IMR-90 (cell line): ENCODE results near the gene DOCK9. TPM values are rescaled to one million over a fixed set of nuclear protein-coding genes. Genes with fewer than 3 reads are reported as not detected.

ENCODE experiments used
- ATAC-seq: fragments of 200-7000 bp; cut with Tn5 transposase; 2 replicates; pipeline ENCODE4 v1.9.1; 2020; ENCODE audit warnings: low read depth, mild to moderate bottlenecking, moderate library complexity
- BruUV-seq: library from RNA; stranded (reverse); fragments of 400-500 nt; replicated peaks from 2 replicates; lab custom pipeline; 2021; lab: Mats Ljungman, UMichigan
- CTCF ChIA-PET: fragments of 300-600 bp; formaldehyde crosslinking; extraction: SDS; loops from one replicate; lab custom pipeline; 2021; ENCODE audit warnings: antibody characterized with exemption; lab: Yijun Ruan, JAX
- POLR2A ChIA-PET: fragments of 300-600 bp; sonication (Branson Sonifier 250); formaldehyde crosslinking; loops from one replicate; lab custom pipeline; 2022; ENCODE audit warnings: antibody characterized with exemption; ENCODE audit not compliant: unreplicated experiment; lab: Charles Lee
- DNase-seq: peaks from one replicate; pipeline ENCODE4 v3.0.0; 2013
- H2AFZ ChIP-seq: replicated peaks from 2 replicates; pipeline ENCODE3; 2013; ENCODE audit warnings: low read length, mild to moderate bottlenecking; ENCODE audit not compliant: poor library complexity
- H2AK5ac ChIP-seq: 2 replicates; pipeline ENCODE4 v1.6.1; 2013; ENCODE audit warnings: low read depth, low read length, inconsistent platforms
- H2AK9ac ChIP-seq: replicated peaks from 2 replicates; pipeline ENCODE3; 2013; ENCODE audit warnings: mild to moderate bottlenecking, low read depth, low read length, moderate library complexity; ENCODE audit not compliant: poor library complexity
- H2BK120ac ChIP-seq: 2 replicates; pipeline ENCODE4 v1.6.1; 2013; ENCODE audit warnings: low read depth, low read length, inconsistent platforms
- H2BK15ac ChIP-seq: 3 replicates; pipeline ENCODE4 v1.6.1; 2013; ENCODE audit warnings: low read depth, low read length, inconsistent platforms
- H2BK20ac ChIP-seq: 2 replicates; pipeline ENCODE4 v1.6.1; 2013; ENCODE audit warnings: low read depth, mild to moderate bottlenecking, inconsistent platforms, low read length, moderate library complexity
- H2BK5ac ChIP-seq: 2 replicates; pipeline ENCODE4 v1.6.1; 2013; ENCODE audit warnings: mild to moderate bottlenecking, low read depth, low read length, inconsistent platforms; ENCODE audit not compliant: poor library complexity, severe bottlenecking
- H3K14ac ChIP-seq: replicated peaks from 2 replicates; pipeline ENCODE4 v1.6.1; 2013; ENCODE audit warnings: low read depth, low read length, inconsistent platforms
- H3K18ac ChIP-seq: 2 replicates; pipeline ENCODE4 v1.6.1; 2013; ENCODE audit warnings: low read depth, low read length, control low read depth
- H3K23ac ChIP-seq: 2 replicates; pipeline ENCODE4 v1.6.1; 2013; ENCODE audit warnings: low read depth, low read length, inconsistent platforms
- H3K27ac ChIP-seq: 2 replicates; pipeline ENCODE4 v1.5.1; 2013; ENCODE audit warnings: mild to moderate bottlenecking, control low read depth, low read length; ENCODE audit not compliant: insufficient read depth
- H3K27me3 ChIP-seq: 2 replicates; pipeline ENCODE4 v1.6.1; 2013; ENCODE audit warnings: low read length; ENCODE audit not compliant: control insufficient read depth, insufficient read depth
- H3K36me3 ChIP-seq: 2 replicates; pipeline ENCODE4 v1.6.1; 2013; ENCODE audit warnings: low read length, mixed read lengths; ENCODE audit not compliant: control insufficient read depth, insufficient read depth
- H3K4ac ChIP-seq: 2 replicates; pipeline ENCODE4 v1.6.1; 2013; ENCODE audit warnings: low read depth, low read length, inconsistent platforms
- H3K4me1 ChIP-seq: 2 replicates; pipeline ENCODE4 v1.6.1; 2013; ENCODE audit warnings: low read length, mixed read lengths; ENCODE audit not compliant: control insufficient read depth, insufficient read depth
- H3K4me2 ChIP-seq: 2 replicates; pipeline ENCODE4 v1.6.1; 2013; ENCODE audit warnings: low read depth, mild to moderate bottlenecking, control low read depth, low read length, moderate library complexity
- H3K4me3 ChIP-seq: 2 replicates; pipeline ENCODE4 v1.5.1; 2013; ENCODE audit warnings: low read depth, mild to moderate bottlenecking, control low read depth, low read length, moderate library complexity; ENCODE audit not compliant: insufficient read depth
- H3K56ac ChIP-seq: 2 replicates; pipeline ENCODE4 v1.6.1; 2013; ENCODE audit warnings: low read length, inconsistent platforms; ENCODE audit not compliant: insufficient read depth; ENCODE audit errors: extremely low read depth
- H3K79me1 ChIP-seq, 2 experiments: 2 replicates each; pipeline ENCODE4 v1.6.1; 2013; ENCODE audit warnings: low read length in 2 of 2, inconsistent platforms in 1 of 2, low read depth in 1 of 2
- H3K9ac ChIP-seq: 2 replicates; pipeline ENCODE4 v1.6.1; 2013; ENCODE audit warnings: low read depth, low read length, control low read depth
- H3K9me1 ChIP-seq: 2 replicates; pipeline ENCODE4 v1.6.1; 2013; ENCODE audit warnings: low read length, inconsistent platforms; ENCODE audit not compliant: insufficient read depth
- H3K9me3 ChIP-seq: 2 replicates; pipeline ENCODE4 v1.6.1; 2013; ENCODE audit warnings: low read length; ENCODE audit not compliant: control insufficient read depth, insufficient read depth
- H4K20me1 ChIP-seq: 2 replicates; pipeline ENCODE4 v1.6.1; 2013; ENCODE audit warnings: low read length, inconsistent platforms; ENCODE audit not compliant: insufficient read depth
- H4K5ac ChIP-seq: 2 replicates; pipeline ENCODE4 v1.6.1; 2013; ENCODE audit warnings: mild to moderate bottlenecking, low read depth, low read length, control low read depth
- H4K8ac ChIP-seq, 2 experiments: 2 replicates each; pipeline ENCODE4 v1.6.1; 2013; ENCODE audit warnings: low read depth in 2 of 2, low read length in 2 of 2, control low read depth in 1 of 2, inconsistent platforms in 1 of 2
- H4K91ac ChIP-seq: 2 replicates; pipeline ENCODE4 v1.6.1; 2013; ENCODE audit warnings: low read depth, low read length, inconsistent platforms; ENCODE audit not compliant: insufficient read depth
- BHLHE40 ChIP-seq: fragments of 150-350 bp; IDR thresholded peaks from 2 replicates; pipeline ENCODE4 v1.6.1; 2016; ENCODE audit warnings: mild to moderate bottlenecking, low read depth, low read length
- CEBPB ChIP-seq: IDR thresholded peaks from 2 replicates; pipeline ENCODE4 v1.6.1; 2012; ENCODE audit warnings: low read depth, low read length, improper control_type of control experiment
- CHD1 ChIP-seq: IDR thresholded peaks from 2 replicates; pipeline ENCODE4 v1.6.1; 2012; ENCODE audit warnings: low read depth, low read length, improper control_type of control experiment
- CTCF ChIP-seq: conservative IDR thresholded peaks from 2 replicates; pipeline ENCODE4 v1.5.1; 2012; ENCODE audit warnings: mild to moderate bottlenecking, low read depth, low read length, improper control_type of control experiment
- ELK1 ChIP-seq: fragments of 150-350 bp; IDR thresholded peaks from 2 replicates; pipeline ENCODE4 v1.6.1; 2016; ENCODE audit warnings: low read depth, mild to moderate bottlenecking, low read length, moderate library complexity, borderline replicate concordance
- FOS ChIP-seq: fragments of 150-350 bp; IDR thresholded peaks from 2 replicates; pipeline ENCODE4 v1.6.1; 2016; ENCODE audit warnings: low read depth, low read length
- MAFK ChIP-seq: IDR thresholded peaks from 2 replicates; pipeline ENCODE4 v1.6.1; 2012; ENCODE audit warnings: low read depth, low read length, improper control_type of control experiment
- MAZ ChIP-seq: IDR thresholded peaks from 2 replicates; pipeline ENCODE4 v1.6.1; 2012; ENCODE audit warnings: low read depth, mild to moderate bottlenecking, low read length, improper control_type of control experiment, moderate library complexity, borderline replicate concordance
- MXI1 ChIP-seq: IDR thresholded peaks from 2 replicates; pipeline ENCODE4 v1.6.1; 2012; ENCODE audit warnings: low read depth, mild to moderate bottlenecking, low read length, moderate library complexity, borderline replicate concordance
- NFE2L2 ChIP-seq: fragments of 150-350 bp; IDR thresholded peaks from 2 replicates; pipeline ENCODE4 v1.6.1; 2016; ENCODE audit warnings: low read depth, mild to moderate bottlenecking, low read length
- POLR2A ChIP-seq: IDR thresholded peaks from 2 replicates; pipeline ENCODE4 v1.6.1; 2012; ENCODE audit warnings: mild to moderate bottlenecking, low read depth, low read length
- RAD21 ChIP-seq: IDR thresholded peaks from 2 replicates; pipeline ENCODE4 v1.6.1; 2012; ENCODE audit warnings: low read length, improper control_type of control experiment
- RCOR1 ChIP-seq: IDR thresholded peaks from 2 replicates; pipeline ENCODE4 v1.6.1; 2012; ENCODE audit warnings: mild to moderate bottlenecking, low read length, improper control_type of control experiment; ENCODE audit not compliant: insufficient replicate concordance
- RFX5 ChIP-seq: IDR thresholded peaks from 2 replicates; pipeline ENCODE4 v1.8.0; 2012; ENCODE audit warnings: low read depth, mild to moderate bottlenecking, low read length, moderate library complexity
- SMC3 ChIP-seq: fragments of 150-350 bp; IDR thresholded peaks from 2 replicates; pipeline ENCODE4 v1.6.1; 2016; ENCODE audit warnings: low read depth, mild to moderate bottlenecking, antibody characterized with exemption, low read length, moderate library complexity
- USF2 ChIP-seq: fragments of 150-350 bp; IDR thresholded peaks from 2 replicates; pipeline ENCODE4 v1.6.1; 2017; ENCODE audit warnings: mild to moderate bottlenecking, antibody characterized with exemption, low read length, low read depth
- WGBS, 2 experiments: methylation state at CpG; one replicate each; pipeline versions ENCODE4 v1.1.5 to v1.1.7; 2013; ENCODE audit warnings: missing lambda C conversion rate in 2 of 2; ENCODE audit not compliant: insufficient read length in 1 of 2; ENCODE audit errors: extremely low coverage in 2 of 2; 5-methylcytosine and 5-hydroxymethylcytosine counted together
- dilution Hi-C: fragments of 300-500 bp; cut with HindIII; formaldehyde crosslinking; loops from one replicate; pipeline ENCODE4 v1.14.3; 2018; ENCODE audit warnings: low sequenced_read_pairs; ENCODE audit not compliant: unreplicated experiment
- in situ Hi-C: fragments of 300-500 bp; cut with MboI; formaldehyde crosslinking; loops from 3 replicates; pipeline ENCODE4 v1.14.3; 2019; ENCODE audit warnings: low sequenced_read_pairs, inconsistent platforms, mixed read lengths
- intact Hi-C: fragments of 100-400 bp; cut with micrococcal nuclease; formaldehyde crosslinking; loops from 2 replicates; pipeline ENCODE4 v1.10.0; 2022
- polyA plus RNA-seq, 3 experiments: library from polyadenylated mRNA; depleted of rRNA; stranded (reverse); fragments of >200 nt; gene quantifications; 2 replicates each; pipeline ENCODE4 v1.2.3, GENCODE V29; 2012; ENCODE audit warnings: low replicate concordance in 1 of 3
- total RNA-seq: library from RNA; depleted of rRNA; stranded (reverse); fragments of >200 nt; gene quantifications from 2 replicates; pipeline ENCODE4 v1.2.3, GENCODE V29; 2012

Gene DOCK9
- total and polyA plus RNA-seq, 2 of the 4 experiments (the other 2 are of a cell fraction) = 4.8 to 7.2 TPM

GRCh38 chr13:98979012-98979660, 1.3 kb upstream of the DOCK9 start:
- CTCF ChIA-PET = interaction anchor here (1.0 to 1.3 kb wide), 2 partner anchors 26 to 55 kb away, joined by 3 read pairs; no protein-coding TSS in a partner anchor
- intact Hi-C loops = no loop called here

More at GRCh38 chr13:98979012-98979660, 1.3 kb upstream of the DOCK9 start:
- Histone ChIP-seq H3K9me3 (no peaks in the 10 kb centered on the region), H3K4me2 (no peak overlapping the region), H2AFZ (no peak overlapping the region), H3K14ac (no peak overlapping the region), H4K20me1 (peaks cover 8% of the 10 kb centered on the region; the same call in 1 of the 2 replicates), H3K4me3 (no peak overlapping the region), H2BK120ac (no peak overlapping the region), H4K91ac (no peak overlapping the region), H2AK5ac (no peak overlapping the region), H3K4me1 (peaks cover 6% of the 10 kb centered on the region), H3K4ac (no peak overlapping the region), H3K56ac (no peak overlapping the region), H3K27ac (no peak overlapping the region), H3K23ac (no peak overlapping the region), H2BK5ac (no peak overlapping the region), H2AK9ac (no peak overlapping the region), H3K18ac (no peak overlapping the region), H4K8ac (no peak overlapping the region), H3K79me1 (peaks cover 0 to 21% of the 10 kb centered on the region in 2 experiments; a peak in 2 of 4 replicates), H2BK20ac (no peak overlapping the region), H3K9me1 (0 out of 2 replicates have a peak, but pooled peaks cover 3% of the 10 kb centered on the region), H3K27me3 (no peaks in the 10 kb centered on the region), H3K9ac (no peak overlapping the region), H4K5ac (no peak overlapping the region), H2BK15ac (no peak overlapping the region), H3K36me3 (no peaks in the 10 kb centered on the region)
- in situ Hi-C loops = no loop called here
- no TSS peak for BruUV-seq
- DNase-seq (no peak), ATAC-seq (no peak)
- dilution Hi-C loops = no loop called here
- POLR2A ChIA-PET = no interaction called here
- no CpG with 5 or more reads among the region's 9 CpGs for WGBS, 2 experiments
- TF ChIP-seq RFX5 (no peak), BHLHE40 (no peak), USF2 (no peak), NFE2L2 (no peak), FOS (no peak), MXI1 (no peak), CHD1 (no peak), RCOR1 (no peak), CEBPB (no peak), MAZ (no peak), CTCF (no peak), POLR2A (no peak), ELK1 (no peak), RAD21 (no peak), SMC3 (no peak), MAFK (no peak)
